Naive thymus-derived CD8-positive, alpha-beta T cell (primary cell): Measurements from ENCODE around the gene GALNT1. TPM values are rescaled to one million over a fixed set of nuclear protein-coding genes. Genes with fewer than 3 reads are reported as not detected.

Experiments
- microRNA-seq: library from miRNA; unstranded; fragments of <30 nt; microRNA quantifications from one replicate; pipeline ENCODE4 v1.2.0, GENCODE V29; 2022; ENCODE audit warnings: borderline microRNAs expressed
- polyA plus RNA-seq, 3 donors: library from polyadenylated mRNA; unstranded; fragments of 300-500 nt; fragmentation: Illumina TruSeq; gene quantifications; one replicate each; pipeline ENCODE4 v1.2.3, GENCODE V29; 2021
- total RNA-seq, 8 experiments: library from RNA in 2 of 8; stranded (reverse) in 2 of 8; gene quantifications; one replicate each; pipeline ENCODE4 v1.2.3 and lab custom pipeline; 2021 to 2026

Gene GALNT1
- total and polyA plus RNA-seq, 5 experiments from 2014 or later, result 18.7 to 67.3 (median 42.4) TPM

Small RNA genes within 50 kb of the gene (microRNA-seq; reads per million reads assigned to microRNA genes)
- gene MIR3975, result not detected

Other genes with a start within 250 kb of the GALNT1 start
- 100 to 1,000 TPM; 103 to 109 TPM for gene ZNF24, start 237.3 kb upstream of the GALNT1 start, total RNA-seq
- gene ZNF24, start 237.3 kb upstream of the GALNT1 start, polyA plus RNA-seq, result 10 to 100 TPM; 78.0 to 92.9 (median 90.2) TPM
- 1 to 10 TPM; 5.3 to 7.3 TPM for gene ZNF396, start 204.4 kb upstream of the GALNT1 start, total RNA-seq
- 1 to 10 TPM in 2 of 3 donors, under 1 TPM in 1; 0.21 to 1.9 (median 1.7) TPM for gene ZNF396, start 204.4 kb upstream of the GALNT1 start, polyA plus RNA-seq
- 10 to 100 TPM; 25.5 to 29.4 TPM for gene INO80C, start 83.8 kb upstream of the GALNT1 start, total RNA-seq
- 10 to 100 TPM; 18.7 to 21.1 (median 19.8) TPM for gene INO80C, start 83.8 kb upstream of the GALNT1 start, polyA plus RNA-seq